GM12801 (cell line): ENCODE results near the gene KLF8.

Source experiments
- TF ChIP-seq, protein P1 (sequence below): IDR thresholded peaks from one replicate; pipeline ENCODE4 v1.5.1; 2011; ENCODE audit warnings: control low read depth; ENCODE audit not compliant: insufficient read length; ENCODE audit errors: extremely low read depth

KLF8 gene

DNA sequence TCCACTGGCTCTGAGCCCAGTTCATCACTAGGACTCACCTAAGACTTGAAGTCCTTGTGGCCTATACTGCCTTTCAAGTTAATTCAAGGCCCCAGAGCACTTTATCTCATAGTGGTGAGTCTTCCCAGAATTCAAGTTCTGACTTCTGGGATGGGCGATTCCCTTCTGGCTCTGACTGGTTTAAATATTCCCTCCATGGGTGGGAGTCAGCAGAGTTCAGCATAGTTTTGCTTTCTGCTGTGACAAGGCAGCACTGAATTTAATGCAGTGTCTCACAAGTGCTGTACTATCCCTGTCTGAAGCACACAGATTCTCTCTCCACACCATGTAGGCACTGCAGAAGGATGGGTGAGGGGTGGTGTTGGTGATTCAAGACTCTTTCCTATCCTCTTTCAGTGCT lies 46.5 kb downstream of the KLF8 start:
- TF ChIP-seq, protein P1, sequence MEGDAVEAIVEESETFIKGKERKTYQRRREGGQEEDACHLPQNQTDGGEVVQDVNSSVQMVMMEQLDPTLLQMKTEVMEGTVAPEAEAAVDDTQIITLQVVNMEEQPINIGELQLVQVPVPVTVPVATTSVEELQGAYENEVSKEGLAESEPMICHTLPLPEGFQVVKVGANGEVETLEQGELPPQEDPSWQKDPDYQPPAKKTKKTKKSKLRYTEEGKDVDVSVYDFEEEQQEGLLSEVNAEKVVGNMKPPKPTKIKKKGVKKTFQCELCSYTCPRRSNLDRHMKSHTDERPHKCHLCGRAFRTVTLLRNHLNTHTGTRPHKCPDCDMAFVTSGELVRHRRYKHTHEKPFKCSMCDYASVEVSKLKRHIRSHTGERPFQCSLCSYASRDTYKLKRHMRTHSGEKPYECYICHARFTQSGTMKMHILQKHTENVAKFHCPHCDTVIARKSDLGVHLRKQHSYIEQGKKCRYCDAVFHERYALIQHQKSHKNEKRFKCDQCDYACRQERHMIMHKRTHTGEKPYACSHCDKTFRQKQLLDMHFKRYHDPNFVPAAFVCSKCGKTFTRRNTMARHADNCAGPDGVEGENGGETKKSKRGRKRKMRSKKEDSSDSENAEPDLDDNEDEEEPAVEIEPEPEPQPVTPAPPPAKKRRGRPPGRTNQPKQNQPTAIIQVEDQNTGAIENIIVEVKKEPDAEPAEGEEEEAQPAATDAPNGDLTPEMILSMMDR, result no peak

DNA sequence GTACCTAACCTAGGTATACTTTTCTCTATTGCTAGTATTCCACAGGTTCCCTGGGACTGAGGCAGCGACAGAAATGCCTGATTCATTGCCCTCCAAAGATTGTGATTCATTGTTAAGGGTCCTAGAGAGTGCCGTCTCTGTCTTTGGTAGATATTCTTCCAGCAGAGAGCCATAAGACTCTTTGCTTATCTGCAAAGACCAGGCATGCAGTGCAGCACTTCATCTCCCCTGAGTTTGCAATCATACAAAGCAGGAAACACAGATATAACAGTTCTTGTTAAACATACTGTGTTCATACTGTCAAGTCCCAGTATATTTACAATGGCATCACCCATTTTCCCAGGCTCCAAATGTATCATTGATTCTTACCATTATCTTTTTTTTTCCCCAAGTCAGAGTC lies 47.7 kb downstream of the KLF8 start:
- TF ChIP-seq, protein P1, result no peak

GRCh38 chrX:56281789-56282188 lies 49.6 kb downstream of the KLF8 start:
- TF ChIP-seq, protein P1, result no peak

- TF ChIP-seq, protein P1, result no peak
Observed at GRCh38 chrX:56284269-56284668, 52.1 kb downstream of the KLF8 start.

GRCh38 chrX:56288608-56289007 lies 56.5 kb downstream of the KLF8 start:
- TF ChIP-seq, protein P1, result no peak

- TF ChIP-seq, protein P1, result no peak
Observed at GRCh38 chrX:56289449-56289848, 57.3 kb downstream of the KLF8 start.

- TF ChIP-seq, protein P1, result no peak
Observed at GRCh38 chrX:56308726-56309125, 76.6 kb downstream of the KLF8 start.

DNA sequence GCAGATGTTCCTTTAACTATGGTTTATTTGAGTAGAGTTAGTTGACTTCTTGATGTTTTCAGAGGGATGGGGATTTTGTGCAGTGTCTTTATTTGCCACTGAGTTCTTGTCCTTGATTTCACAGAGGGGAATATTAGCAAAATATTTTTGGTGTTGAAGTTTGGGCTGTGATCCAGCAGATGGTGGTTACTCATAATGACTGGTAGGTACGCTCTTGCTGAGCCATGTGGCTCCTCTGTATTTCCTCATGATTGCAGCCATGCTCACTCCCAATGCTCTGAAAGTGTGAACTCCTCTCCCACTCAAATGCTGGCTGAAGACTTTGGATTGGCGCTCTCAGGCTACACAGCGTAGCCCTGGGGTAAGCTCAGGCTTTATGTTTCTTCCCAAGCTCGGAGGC lies 77.7 kb downstream of the KLF8 start:
- TF ChIP-seq, protein P1, result no peak
